Hippocampal formation (tissue), 2 donors: ENCODE results near the gene C1R.

Experiments
- DNase-seq, 2 donors: peaks; one replicate each; lab custom pipeline; 2025; lab: John Stamatoyannopoulos, UW

Gene C1R

GRCh38 chr12:7099290-7099996, 7.2 kb upstream of the C1R start:
- DNase-seq = no peak

- DNase-seq = no peak
Measured at GRCh38 chr12:7096979-7097378, 4.7 kb upstream of the C1R start.

- no peak for DNase-seq
Measured at GRCh38 chr12:7096006-7096932, 4.0 kb upstream of the C1R start.

DNA sequence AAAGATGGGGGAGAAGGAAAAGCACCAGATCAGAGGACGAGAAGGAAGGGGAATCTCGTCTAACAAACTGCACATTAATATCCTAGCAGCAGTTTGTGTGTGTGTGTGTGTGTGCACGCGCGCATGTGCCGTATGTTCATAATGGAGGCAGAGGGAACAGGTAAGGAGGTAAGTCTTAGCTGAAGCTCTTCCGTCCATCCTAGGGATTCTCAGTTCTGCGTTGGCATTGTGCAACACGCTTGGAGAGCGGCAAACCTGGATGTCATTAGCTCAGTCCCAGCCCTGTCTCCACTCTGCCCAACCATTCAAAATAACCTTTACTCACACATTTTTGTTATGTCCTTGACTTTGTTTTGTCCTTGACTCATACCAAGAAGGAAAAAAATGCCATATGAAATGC, 1.6 kb upstream of the C1R start:
- no peak for DNase-seq

GRCh38 chr12:7093486-7093885, 1.2 kb upstream of the C1R start:
- no peak for DNase-seq

GRCh38 chr12:7092986-7093460, 778 bp upstream of the C1R start:
- no peak for DNase-seq

DNA sequence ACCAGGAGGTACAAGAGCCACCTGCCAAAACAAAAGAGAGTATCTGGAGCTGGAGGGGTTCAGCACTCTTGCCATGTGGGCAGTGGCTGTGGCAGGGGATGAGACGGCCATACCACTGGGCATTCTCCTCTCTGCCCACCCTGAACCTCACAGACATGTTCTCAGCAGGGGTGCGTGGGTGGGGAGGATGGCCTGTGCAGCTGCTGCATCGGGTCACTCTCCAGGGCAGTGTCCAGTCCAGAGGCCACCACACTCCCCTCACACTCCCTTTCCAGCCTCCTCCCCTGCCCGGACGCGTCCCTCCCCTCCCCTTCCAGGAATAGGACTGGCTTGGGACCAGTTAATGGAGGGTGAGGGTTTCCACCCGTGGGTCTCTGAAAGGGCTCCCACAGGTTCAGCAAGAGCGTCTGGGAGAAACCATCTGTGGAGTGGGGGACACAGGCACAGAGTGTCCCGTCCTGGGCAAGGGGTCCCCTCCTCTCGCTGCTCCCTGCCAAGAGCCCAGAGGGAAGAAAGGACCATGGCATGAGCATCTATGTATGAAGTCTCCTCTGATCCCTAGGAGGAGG, 501 bp downstream of the C1R start:
- no peak for DNase-seq

DNA sequence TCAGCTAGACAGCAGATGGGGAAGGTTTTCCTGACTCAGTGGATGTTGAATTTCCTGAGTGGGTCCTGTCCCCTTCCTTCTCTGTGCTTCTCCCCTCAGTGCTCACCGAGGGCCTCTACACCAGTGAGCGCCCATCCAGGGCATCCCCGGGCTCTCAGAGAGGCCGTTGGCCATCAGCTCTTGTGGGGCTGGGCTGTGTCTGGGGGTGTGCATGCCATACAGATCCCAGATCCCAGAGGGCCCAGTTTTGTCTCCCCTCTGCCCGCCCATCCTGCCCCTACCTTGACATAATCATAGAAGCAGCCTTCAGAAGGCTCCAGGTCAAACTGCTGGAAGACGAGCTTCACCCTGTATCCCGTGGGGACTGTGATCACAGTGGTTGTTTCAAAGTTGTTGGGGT, 1.1 kb downstream of the C1R start:
- DNase-seq = no peak

DNA sequence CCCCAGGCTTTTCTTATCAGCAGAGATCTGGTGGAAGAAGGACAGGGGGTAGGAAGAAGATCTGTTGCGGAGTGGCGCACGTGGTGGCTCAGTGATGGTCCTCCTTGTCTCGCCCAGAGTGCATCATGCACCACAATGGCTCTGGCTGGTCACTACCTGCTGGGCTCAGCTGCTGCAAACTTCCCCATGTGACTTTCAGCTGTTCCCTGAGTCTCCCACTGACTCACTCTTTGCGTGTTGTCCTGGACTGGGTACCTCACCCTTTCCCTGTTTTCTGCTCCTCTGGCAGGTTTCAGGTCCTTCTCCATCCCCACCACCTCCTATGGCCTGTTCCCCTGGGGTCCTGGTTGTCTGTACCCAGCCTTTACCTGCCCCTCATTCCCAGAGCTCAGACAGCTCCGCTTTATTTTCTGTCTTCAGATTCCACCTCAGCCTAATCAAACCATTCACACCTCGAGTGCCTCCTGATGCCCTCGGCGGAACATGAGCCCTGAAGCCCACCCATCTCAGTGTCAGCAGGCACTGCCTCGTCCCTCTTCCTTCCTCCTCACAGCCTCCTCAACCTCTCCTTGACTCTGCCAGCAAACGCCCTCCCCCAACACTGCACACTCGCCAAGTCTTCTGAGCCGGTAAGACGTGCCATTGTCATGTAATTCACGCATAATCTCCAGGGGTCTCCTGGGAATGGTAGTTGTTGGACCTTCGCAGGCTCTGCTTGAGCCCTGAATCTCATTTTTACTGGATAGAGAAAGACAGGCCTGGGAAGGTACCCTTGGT, 1.8 kb downstream of the C1R start:
- DNase-seq = no peak

DNA sequence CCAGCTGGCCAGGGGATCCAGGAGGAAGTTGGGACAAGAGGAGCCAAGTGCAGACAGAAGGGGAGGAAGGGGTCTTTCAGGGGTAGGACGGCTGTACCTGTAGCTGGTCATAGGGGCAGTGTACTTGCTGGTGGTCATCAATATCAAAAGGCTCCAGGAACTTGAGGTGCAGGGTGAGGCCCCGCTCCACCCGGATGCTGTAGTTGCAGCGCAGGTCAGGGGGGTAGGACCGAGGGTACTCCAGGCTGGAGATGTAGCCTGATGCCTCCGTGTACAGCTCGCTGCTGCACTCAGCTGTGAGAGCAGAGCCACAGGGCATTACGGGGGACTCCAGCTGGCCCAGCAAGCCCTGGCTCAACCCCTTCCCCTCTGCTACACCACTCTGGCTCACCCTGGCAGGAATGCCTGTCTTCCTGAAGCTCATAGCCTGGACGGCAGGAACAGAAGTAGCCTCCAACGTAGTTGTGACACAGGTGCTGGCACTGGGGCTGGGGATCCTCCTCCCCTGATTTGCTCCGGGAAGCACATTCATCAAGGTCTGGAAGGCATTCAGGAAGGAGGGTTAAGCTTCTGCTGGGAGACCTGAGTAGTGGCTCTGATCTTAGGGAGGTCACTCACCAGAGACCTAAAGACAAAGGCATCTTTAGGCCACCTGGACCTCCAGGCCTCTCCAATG, 2.9 kb downstream of the C1R start:
- DNase-seq = no peak

DNA sequence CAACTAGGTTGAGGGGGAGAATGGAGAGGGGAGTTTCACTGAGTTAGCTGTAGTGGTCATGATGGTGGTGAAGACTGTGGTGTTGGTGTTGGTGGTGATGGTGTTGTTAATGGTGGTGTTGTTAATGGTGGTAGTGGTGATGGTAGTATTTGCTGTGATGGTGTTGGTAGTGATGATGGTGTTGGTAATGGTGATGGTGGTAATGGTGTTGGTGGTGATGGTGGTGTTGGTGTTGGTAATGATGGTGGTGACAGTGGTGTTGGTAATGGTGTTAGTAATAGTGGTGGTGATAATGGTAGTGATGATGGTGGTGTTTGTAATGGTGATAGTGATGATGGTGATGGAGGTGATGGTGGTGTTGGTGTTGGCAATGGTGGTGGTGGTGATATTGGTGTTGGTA, 9.1 kb downstream of the C1R start:
- no peak for DNase-seq

GRCh38 chr12:7081037-7081436, 11.2 kb downstream of the C1R start:
- DNase-seq = no peak

DNA sequence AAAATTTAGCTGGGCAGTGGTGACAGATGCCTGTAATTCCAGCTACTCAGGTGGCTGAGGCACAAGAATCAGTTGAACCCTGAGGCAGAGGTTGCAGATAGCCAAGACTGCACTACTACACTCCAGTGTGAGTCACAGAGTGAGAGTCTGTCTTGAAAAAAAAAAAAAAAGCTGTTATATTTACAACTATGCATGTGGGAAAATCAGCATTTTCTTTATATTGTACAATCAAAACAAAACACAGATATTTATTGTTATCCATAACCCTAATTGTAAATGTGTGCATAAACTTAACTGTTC, 12.5 kb downstream of the C1R start:
- no peak for DNase-seq

DNA sequence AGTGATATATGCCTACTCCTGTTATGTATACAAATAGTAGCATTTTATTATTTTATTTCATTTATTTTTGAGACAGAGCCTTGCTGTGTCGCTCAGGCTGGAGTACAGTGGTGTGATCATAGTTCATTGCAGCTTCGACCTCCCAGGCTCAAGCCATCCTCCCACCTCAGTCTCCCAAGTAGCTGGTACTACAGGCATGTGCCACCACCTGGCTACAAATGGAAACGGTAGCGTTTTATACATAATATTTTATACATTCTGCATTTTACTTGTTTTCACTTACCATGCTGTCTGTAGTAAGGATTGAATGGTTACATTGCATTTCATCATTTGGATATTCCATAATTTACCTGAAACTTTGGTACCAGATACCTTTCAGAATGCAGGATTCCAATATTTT, 14.1 kb downstream of the C1R start:
- DNase-seq = no peak

DNA sequence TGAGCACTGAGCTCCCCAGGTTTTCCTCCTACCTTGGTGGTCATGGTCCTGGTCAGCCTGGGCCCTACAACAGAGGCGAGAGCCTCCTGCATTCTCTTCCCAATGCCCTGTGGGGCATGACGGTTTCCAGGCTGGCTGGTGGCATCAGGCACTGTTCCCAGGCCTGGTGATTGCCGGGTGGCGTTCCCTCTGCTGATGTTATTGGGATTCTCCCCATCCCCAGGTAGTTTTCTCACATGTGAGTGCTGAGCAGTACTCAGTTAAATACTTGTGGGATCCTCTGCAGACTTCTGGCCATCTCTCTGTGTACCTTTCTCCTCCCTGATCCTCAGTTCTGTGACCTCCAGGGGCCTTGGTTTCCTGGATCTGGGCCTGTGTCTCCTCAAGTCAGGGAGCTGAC, 15.8 kb downstream of the C1R start:
- no peak for DNase-seq

DNA sequence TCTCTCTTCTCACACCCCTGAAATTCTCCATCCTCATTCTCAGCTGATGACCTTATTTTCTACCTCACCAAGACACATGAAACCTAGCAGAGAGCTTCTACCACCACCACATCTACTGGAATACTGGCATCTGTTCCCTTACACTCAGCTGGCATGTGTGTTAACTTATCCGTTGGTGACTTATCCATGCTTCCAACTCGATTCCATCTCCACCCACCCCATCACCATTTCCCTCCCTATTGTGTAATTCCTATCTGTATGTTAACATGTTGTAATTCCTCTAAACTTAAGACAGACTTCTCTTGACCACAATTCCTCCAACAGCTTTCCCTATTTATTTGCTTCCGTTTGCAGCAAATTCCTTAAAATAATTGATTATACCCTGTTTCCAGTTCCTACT, 16.3 kb downstream of the C1R start:
- DNase-seq = no peak

- no peak for DNase-seq
Measured at GRCh38 chr12:7075518-7075917, 16.7 kb downstream of the C1R start.

DNA sequence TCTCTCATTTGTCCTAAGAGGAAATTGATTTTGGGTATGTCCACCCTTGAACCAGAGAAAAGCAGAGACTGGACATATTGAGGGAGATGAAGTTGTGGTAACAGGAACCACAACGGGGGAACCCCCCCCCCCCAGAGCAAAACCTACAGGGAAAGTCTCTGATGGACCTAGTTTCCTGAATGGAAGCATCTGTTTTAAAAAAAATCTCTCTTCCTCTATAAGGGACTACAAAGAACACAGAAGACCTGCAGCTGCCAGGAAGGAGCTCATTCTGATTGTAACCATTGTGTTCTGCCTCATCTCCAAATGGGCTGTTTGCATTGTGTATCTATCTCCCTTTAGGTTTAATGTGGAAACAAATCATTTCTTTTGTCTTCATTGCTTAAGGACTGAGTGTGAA, 18.3 kb downstream of the C1R start:
- DNase-seq = no peak

DNA sequence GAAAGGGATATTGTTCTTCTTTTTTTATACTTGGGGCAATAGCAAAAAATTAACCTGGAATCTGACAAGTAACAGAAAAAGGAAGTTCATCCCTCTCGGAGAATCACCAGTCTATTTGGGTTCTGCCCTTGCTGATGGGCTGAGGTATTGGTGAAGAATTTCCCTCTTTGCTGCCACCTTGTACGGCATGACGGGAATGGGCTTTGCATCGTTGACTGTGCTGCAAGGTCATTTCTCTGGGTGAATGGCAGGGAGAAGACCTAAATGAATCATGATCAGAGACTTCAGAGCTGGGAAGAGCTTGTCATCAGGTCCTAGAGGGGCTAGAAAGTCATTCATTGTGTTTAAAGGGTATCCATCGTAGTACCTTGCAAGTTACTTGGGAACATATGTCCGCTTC, 19.7 kb downstream of the C1R start:
- DNase-seq = no peak

DNA sequence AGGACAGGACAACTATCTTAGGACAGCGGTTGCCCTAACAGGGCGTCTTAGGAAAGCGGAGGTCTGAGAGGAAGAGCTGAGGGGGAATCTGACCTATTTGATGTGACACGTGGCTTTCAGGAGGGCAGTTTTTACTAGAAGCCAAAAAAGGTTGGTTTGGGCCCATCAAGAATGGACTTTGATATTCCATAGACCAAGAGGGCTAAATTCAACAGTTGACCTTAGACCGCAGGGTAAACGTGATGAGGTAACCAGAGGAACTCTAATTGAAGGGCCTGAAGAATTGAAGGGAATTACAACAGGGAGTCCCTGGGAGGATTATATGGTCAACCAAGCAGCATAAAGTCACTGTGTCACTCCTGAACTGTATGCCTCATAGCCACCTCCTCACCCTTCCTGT, 20.2 kb downstream of the C1R start:
- DNase-seq = no peak

DNA sequence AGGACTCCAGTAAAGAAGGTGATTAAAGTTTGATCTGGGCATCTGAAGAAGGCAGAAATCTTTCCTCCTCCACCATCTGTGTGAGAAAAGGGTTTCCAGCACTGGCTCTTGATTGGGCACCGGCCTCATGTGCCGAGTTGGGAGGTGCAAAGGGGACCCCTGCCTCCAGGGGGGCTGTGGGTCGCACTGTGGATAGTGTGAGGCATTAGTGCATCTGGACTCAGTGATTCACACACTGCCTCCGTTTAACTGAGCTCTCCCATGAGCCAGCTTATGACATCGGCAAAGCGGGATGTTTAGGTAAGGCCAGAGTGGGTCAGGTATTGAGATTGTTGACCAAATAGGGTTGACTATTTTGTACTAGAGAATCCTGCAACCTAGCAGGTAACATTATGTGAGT, 22.9 kb downstream of the C1R start:
- no peak for DNase-seq

DNA sequence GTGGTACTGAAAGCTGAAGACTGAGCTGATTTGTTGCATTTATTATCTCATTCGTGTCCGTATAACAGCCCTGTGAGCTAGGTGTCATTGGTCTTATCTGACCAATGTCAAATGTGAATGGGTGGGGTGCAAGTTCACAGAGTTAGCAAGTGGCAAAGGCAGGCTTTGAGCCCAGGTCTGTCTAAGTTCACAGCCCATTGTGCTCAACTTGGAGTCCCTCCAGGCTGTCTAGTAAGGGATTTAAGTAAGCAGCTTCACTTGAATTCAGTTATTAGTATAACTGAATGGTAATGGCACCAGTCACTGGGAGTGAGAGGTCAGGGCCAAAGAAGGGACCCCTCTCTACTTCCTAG, 23.3 kb downstream of the C1R start:
- DNase-seq = no peak
